ENCODE data around the gene SAA1. TPM values are rescaled to one million over a fixed set of nuclear protein-coding genes. Genes with fewer than 3 reads are reported as not detected.

Gene SAA1
- total and polyA plus RNA-seq, 2 experiments from 2014 or later: not detected

- Histone ChIP-seq H3K9me2 (ENCODE audit: insufficient read depth) (no peaks in the 10 kb centered on the region), H3K79me2 (ENCODE audit: insufficient read depth) (no peaks in the 10 kb centered on the region), H3K4me3 (no peak overlapping the region), H3F3A (ENCODE audit: insufficient read depth) (no peaks in the 10 kb centered on the region), H4K20me1 (ENCODE audit: insufficient read depth) (no peaks in the 10 kb centered on the region), H3K27me3 (replicated peaks; ENCODE audit: insufficient read depth) (peaks cover 21% of the 10 kb centered on the region; the same call in 1 of the 2 replicates), H3K4me1 (ENCODE audit: insufficient read depth) (no peaks in the 10 kb centered on the region), H2AFZ (no peak overlapping the region), H3K36me3 (ENCODE audit: low read depth) (no peaks in the 10 kb centered on the region), H3K9me3 (ENCODE audit: low read depth) (no peaks in the 10 kb centered on the region), H3K9ac (no peak overlapping the region), H3K27ac (no peak overlapping the region), H3K4me2 (ENCODE audit: unreplicated experiment) (no peak overlapping the region)
- TF ChIP-seq EZH2phosphoT487 (IDR thresholded peaks at IDR 0.05; ENCODE audit: insufficient read depth, low read depth) (no peak), EZH2 (IDR thresholded peaks at IDR 0.05; ENCODE audit: insufficient read depth, poor library complexity, severe bottlenecking) (no peak)
- 37 to 40% methylated on average over 8 of the region's 8 CpGs for WGBS, 2 experiments (ENCODE audit: low coverage in 1 of 2, low lambda C conversion rate in 2 of 2, missing lambda C conversion rate in 2 of 2)
- DNase-seq: no peak
- in situ Hi-C loops (cut with MboI): no loop called here
These were observed 30.4 kb upstream of the SAA1 start for GRCh38 chr11:18235394-18236334.

GRCh38 chr11:18236664-18237356 lies 29.3 kb upstream of the SAA1 start, which contains the start of gene SAA4:
Gene SAA4 (minus strand): TSS chr11:18236802. CDS start chr11:18235926, 876 bp downstream.
- no peaks in the 10 kb centered on the region for H4K20me1 ChIP-seq (ENCODE audit: insufficient read depth)
- H3K9me2 ChIP-seq (ENCODE audit: insufficient read depth): no peaks in the 10 kb centered on the region
- no peak within 1 kb of the TSS for H3K9ac ChIP-seq
- no peak within 1 kb of the TSS for H3K27ac ChIP-seq
- no peak within 1 kb of the TSS for H2AFZ ChIP-seq
- H3K4me1 ChIP-seq (ENCODE audit: insufficient read depth): no peaks in the 10 kb centered on the region
- no peak for DNase-seq
- H3K4me2 ChIP-seq (ENCODE audit: unreplicated experiment): no peak within 1 kb of the TSS
- no peaks in the 10 kb centered on the region for H3F3A ChIP-seq (ENCODE audit: insufficient read depth)
- in situ Hi-C loops (cut with MboI): no loop called here
- H3K9me3 ChIP-seq (ENCODE audit: low read depth): no peaks in the 10 kb centered on the region
- H3K4me3 ChIP-seq: no peak within 1 kb of the TSS
- 36 to 47% methylated on average over 2 of the region's 2 CpGs for WGBS, 2 experiments (ENCODE audit: low coverage in 1 of 2, low lambda C conversion rate in 2 of 2, missing lambda C conversion rate in 2 of 2)
- peaks cover 21% of the 10 kb centered on the region; the same call in 1 of the 2 replicates for H3K27me3 ChIP-seq (replicated peaks; ENCODE audit: insufficient read depth)
- no peaks in the 10 kb centered on the region for H3K36me3 ChIP-seq (ENCODE audit: low read depth)
- TF ChIP-seq EZH2 (IDR thresholded peaks at IDR 0.05; ENCODE audit: insufficient read depth, poor library complexity, severe bottlenecking) (no peak), EZH2phosphoT487 (IDR thresholded peaks at IDR 0.05; ENCODE audit: insufficient read depth, low read depth) (no peak)
- H3K79me2 ChIP-seq (ENCODE audit: insufficient read depth): no peaks in the 10 kb centered on the region

DNA sequence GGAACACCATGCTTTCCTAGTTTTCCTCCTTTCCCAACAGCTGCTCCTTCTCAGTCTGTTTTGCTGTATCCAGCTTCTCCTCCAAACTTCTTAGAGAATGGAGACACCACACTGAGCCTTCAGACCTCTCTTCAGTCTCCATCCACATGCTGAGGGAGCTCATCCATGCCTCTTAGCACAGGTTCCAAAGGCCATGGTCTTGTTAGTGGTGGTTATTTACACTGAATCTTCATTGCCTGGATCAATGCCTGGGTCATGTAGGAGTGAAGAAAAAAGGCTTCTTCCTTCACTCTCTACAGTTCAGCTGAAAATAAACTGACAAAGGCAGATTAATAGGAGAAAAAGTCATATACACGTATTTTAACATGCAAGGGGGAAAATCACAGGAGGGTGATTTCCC lies 26.4 kb upstream of the SAA1 start:
- Histone ChIP-seq H3K27me3 (replicated peaks; ENCODE audit: insufficient read depth) (peaks cover 16% of the 10 kb centered on the region; the same call in 1 of the 2 replicates), H3K27ac (no peak overlapping the region), H3K79me2 (ENCODE audit: insufficient read depth) (no peaks in the 10 kb centered on the region), H3F3A (ENCODE audit: insufficient read depth) (no peaks in the 10 kb centered on the region), H3K4me2 (ENCODE audit: unreplicated experiment) (no peak overlapping the region), H4K20me1 (ENCODE audit: insufficient read depth) (no peaks in the 10 kb centered on the region), H3K9me3 (ENCODE audit: low read depth) (no peaks in the 10 kb centered on the region), H3K9me2 (ENCODE audit: insufficient read depth) (no peaks in the 10 kb centered on the region), H2AFZ (no peak overlapping the region), H3K9ac (no peak overlapping the region), H3K4me3 (no peak overlapping the region), H3K4me1 (ENCODE audit: insufficient read depth) (no peaks in the 10 kb centered on the region), H3K36me3 (ENCODE audit: low read depth) (no peaks in the 10 kb centered on the region)
- in situ Hi-C loops (cut with MboI): no loop called here
- TF ChIP-seq EZH2phosphoT487 (IDR thresholded peaks at IDR 0.05; ENCODE audit: insufficient read depth, low read depth) (no peak), EZH2 (IDR thresholded peaks at IDR 0.05; ENCODE audit: insufficient read depth, poor library complexity, severe bottlenecking) (no peak)
- 0% methylated on average over 1 of the region's 1 CpG for WGBS, 2 experiments (ENCODE audit: low coverage in 1 of 2, low lambda C conversion rate in 2 of 2, missing lambda C conversion rate in 2 of 2)
- no peak for DNase-seq

- Histone ChIP-seq H3K9me2 (ENCODE audit: insufficient read depth) (no peaks in the 10 kb centered on the region), H3K79me2 (ENCODE audit: insufficient read depth) (no peaks in the 10 kb centered on the region), H3K27me3 (replicated peaks; ENCODE audit: insufficient read depth) (no peaks in the 10 kb centered on the region; the same call in 1 of the 2 replicates), H3K36me3 (ENCODE audit: low read depth) (no peaks in the 10 kb centered on the region), H3K9me3 (ENCODE audit: low read depth) (no peaks in the 10 kb centered on the region), H3K9ac (no peak overlapping the region), H3K4me2 (ENCODE audit: unreplicated experiment) (no peak overlapping the region), H3K4me1 (ENCODE audit: insufficient read depth) (no peaks in the 10 kb centered on the region), H3K27ac (no peak overlapping the region), H3K4me3 (no peak overlapping the region), H4K20me1 (ENCODE audit: insufficient read depth) (no peaks in the 10 kb centered on the region), H2AFZ (peak overlapping the region; percentile 68), H3F3A (ENCODE audit: insufficient read depth) (no peaks in the 10 kb centered on the region)
- TF ChIP-seq EZH2phosphoT487 (IDR thresholded peaks at IDR 0.05; ENCODE audit: insufficient read depth, low read depth): no peak
- no peak for TF ChIP-seq EZH2 (IDR thresholded peaks at IDR 0.05; ENCODE audit: insufficient read depth, poor library complexity, severe bottlenecking)
- DNase-seq: peak; percentile 79
- in situ Hi-C loops (cut with MboI): no loop called here
- WGBS, 2 experiments (ENCODE audit: low coverage in 1 of 2, low lambda C conversion rate in 2 of 2, missing lambda C conversion rate in 2 of 2): 0% methylated on average over 1 of the region's 1 CpG
These were observed 22.2 kb upstream of the SAA1 start for GRCh38 chr11:18243783-18244362.

All from GM23248 (cell line).